Tibial nerve (tissue), 4 donors: ENCODE data around the gene NFIA. TPM values are rescaled to one million over a fixed set of nuclear protein-coding genes. Genes with fewer than 3 reads are reported as not detected.

Source experiments
- DNase-seq, 2 donors: peaks; one replicate each; pipeline ENCODE4 v3.0.0-alpha.2; 2019; ENCODE audit warnings: low spot score in 2 of 2
- H3K27ac ChIP-seq, 4 donors: fragments of 200-600 bp; sonication (generic) in 3 of 4; one replicate each; pipeline ENCODE4 v1.5.1; 2017 to 2019; ENCODE audit warnings: mild to moderate bottlenecking in 1 of 4
- H3K27me3 ChIP-seq, 2 donors: fragments of 200-600 bp; sonication (generic) in 1 of 2; one replicate each; pipeline versions ENCODE4 v1.5.1 to v1.6.0; 2017 to 2019
- H3K36me3 ChIP-seq, 3 donors: fragments of 200-600 bp; sonication (generic); one replicate each; pipeline ENCODE4 v1.5.1; 2018 to 2019
- H3K4me1 ChIP-seq, 4 donors: fragments of 200-600 bp; sonication (generic) in 3 of 4; one replicate each; pipeline ENCODE4 v1.5.1; 2017 to 2019
- H3K4me3 ChIP-seq, 4 donors: fragments of 200-600 bp; sonication (generic) in 3 of 4; one replicate each; pipeline ENCODE4 v1.5.1; 2017 to 2019; ENCODE audit warnings: mild to moderate bottlenecking in 1 of 4, moderate library complexity in 1 of 4
- H3K9me3 ChIP-seq, 4 donors: fragments of 200-600 bp; sonication (generic) in 3 of 4; one replicate each; pipeline ENCODE4 v1.5.1; 2017 to 2019
- EP300 ChIP-seq, 2 donors: sonication (generic); formaldehyde crosslinking; IDR thresholded peaks; one replicate each; pipeline ENCODE4 v1.6.1; 2017; ENCODE audit warnings: antibody characterized with exemption in 2 of 2, mild to moderate bottlenecking in 1 of 2
- POLR2A ChIP-seq, 2 donors: fragments of 450-650 bp; IDR thresholded peaks; one replicate each; pipeline ENCODE4 v1.6.1; 2017; ENCODE audit warnings: antibody characterized with exemption in 2 of 2, mild to moderate bottlenecking in 2 of 2, moderate library complexity in 2 of 2
- WGBS, 2 donors: methylation state at CpG; one replicate each; pipeline ENCODE4 v1.1.5; 2018; 5-methylcytosine and 5-hydroxymethylcytosine counted together
- total RNA-seq, 4 donors: library from RNA; depleted of rRNA; stranded (reverse); fragments of >200 nt; gene quantifications; one replicate each; pipeline ENCODE4 v1.1.0, GENCODE V29; 2016
- TF ChIP-seq, protein P1 (sequence below), 5 experiments: fragments of 200-600 bp in 3 of 5; fragments of 450-650 bp in 2 of 5; sonication (generic) in 3 of 5; IDR thresholded peaks; one replicate each; pipeline ENCODE4 v1.5.1; 2016 to 2019; ENCODE audit warnings: antibody characterized with exemption in 5 of 5, mild to moderate bottlenecking in 3 of 5, moderate library complexity in 2 of 5

The NFIA gene
- total RNA-seq, 4 donors from 2014 or later: 71.2 to 81.4 (median 75.7) TPM

DNA sequence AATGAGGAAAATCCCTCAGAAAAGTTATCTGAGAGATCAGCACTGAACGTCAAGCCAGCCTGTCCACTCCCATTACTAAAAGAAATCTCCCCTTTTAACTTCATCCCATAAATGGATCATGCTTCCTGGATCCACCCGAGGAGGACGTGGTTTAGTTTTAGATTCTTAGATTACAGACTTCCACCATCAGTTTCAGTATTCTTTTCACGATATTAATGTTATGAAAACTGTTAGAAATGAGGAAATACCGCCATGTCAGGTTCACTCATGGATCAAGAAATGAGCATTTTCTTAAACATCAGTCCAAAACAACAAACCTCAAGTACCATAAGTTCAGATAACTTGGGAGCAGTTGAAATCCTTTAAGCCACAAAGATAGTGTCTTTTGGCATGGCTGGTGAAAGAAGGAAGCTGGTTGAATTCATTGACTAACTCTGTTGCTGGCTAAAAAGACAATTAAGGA lies 49.8 kb downstream of the NFIA start:
- TF ChIP-seq, protein P1, sequence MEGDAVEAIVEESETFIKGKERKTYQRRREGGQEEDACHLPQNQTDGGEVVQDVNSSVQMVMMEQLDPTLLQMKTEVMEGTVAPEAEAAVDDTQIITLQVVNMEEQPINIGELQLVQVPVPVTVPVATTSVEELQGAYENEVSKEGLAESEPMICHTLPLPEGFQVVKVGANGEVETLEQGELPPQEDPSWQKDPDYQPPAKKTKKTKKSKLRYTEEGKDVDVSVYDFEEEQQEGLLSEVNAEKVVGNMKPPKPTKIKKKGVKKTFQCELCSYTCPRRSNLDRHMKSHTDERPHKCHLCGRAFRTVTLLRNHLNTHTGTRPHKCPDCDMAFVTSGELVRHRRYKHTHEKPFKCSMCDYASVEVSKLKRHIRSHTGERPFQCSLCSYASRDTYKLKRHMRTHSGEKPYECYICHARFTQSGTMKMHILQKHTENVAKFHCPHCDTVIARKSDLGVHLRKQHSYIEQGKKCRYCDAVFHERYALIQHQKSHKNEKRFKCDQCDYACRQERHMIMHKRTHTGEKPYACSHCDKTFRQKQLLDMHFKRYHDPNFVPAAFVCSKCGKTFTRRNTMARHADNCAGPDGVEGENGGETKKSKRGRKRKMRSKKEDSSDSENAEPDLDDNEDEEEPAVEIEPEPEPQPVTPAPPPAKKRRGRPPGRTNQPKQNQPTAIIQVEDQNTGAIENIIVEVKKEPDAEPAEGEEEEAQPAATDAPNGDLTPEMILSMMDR (IDR thresholded peaks at IDR 0.05): no peak
- TF ChIP-seq EP300 (IDR thresholded peaks at IDR 0.05): no peak
- TF ChIP-seq POLR2A (IDR thresholded peaks at IDR 0.05): no peak
- Histone ChIP-seq H3K4me1 (peaks cover 0 to 48% (median 17%) of the 10 kb centered on the region in 4 donors), H3K27ac (peak overlapping the region; percentile 52 to 83 (median 76)), H3K9me3 (no peaks in the 10 kb centered on the region), H3K27me3 (no peaks in the 10 kb centered on the region), H3K36me3 (no peaks in the 10 kb centered on the region), H3K4me3 (peak overlapping the region in 2 of 4 donors; percentile 9 to 23)
- WGBS, 2 donors: 24 to 27% methylated on average over 5 of the region's 5 CpGs
- DNase-seq: no peak

DNA sequence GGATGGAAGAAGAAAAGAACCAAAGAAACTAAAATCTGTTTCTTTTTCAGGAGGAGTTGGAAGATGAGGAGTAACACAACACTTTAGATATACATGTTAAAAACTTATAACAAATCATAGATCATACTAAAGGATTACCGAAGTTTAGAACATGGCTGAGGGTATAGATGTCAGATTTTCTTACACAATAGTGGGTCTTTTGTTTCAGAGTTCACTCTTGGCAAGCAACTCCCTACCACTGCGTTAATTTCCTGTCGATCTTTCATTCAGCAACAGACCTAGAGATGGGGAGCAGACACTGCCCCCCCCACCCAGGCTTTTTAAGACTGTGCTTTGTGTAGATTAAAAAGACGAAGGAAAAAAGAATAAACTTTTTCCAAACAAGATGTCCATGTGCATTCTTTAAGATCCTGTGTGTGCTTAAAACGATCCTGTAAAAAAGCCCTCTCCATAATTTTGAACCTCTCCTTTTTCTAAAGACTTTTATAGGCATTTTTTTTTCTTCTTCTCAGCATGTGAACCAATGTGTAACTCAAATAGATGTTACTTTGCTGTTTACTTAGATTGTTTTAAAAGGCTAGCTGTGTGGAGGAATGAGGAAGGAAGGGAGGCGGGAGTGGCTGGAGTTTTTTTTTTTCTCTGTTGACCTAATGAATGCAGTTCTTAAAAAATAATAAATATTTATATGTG lies 50.4 kb downstream of the NFIA start:
- H3K4me1 ChIP-seq: peaks cover 0 to 46% (median 17%) of the 10 kb centered on the region in 4 donors
- no peak for TF ChIP-seq POLR2A (IDR thresholded peaks at IDR 0.05)
- TF ChIP-seq, protein P1 (IDR thresholded peaks at IDR 0.05): no peak
- TF ChIP-seq EP300 (IDR thresholded peaks at IDR 0.05): no peak
- H3K36me3 ChIP-seq: no peaks in the 10 kb centered on the region
- H3K9me3 ChIP-seq: no peaks in the 10 kb centered on the region
- H3K27me3 ChIP-seq: no peaks in the 10 kb centered on the region
- no peak for DNase-seq
- 9 to 11% methylated on average over 6 of the region's 6 CpGs for WGBS, 2 donors
- H3K27ac ChIP-seq: peak overlapping the region; percentile 52 to 83 (median 76)
- peak overlapping the region in 2 of 4 donors; percentile 9 to 23 for H3K4me3 ChIP-seq

DNA sequence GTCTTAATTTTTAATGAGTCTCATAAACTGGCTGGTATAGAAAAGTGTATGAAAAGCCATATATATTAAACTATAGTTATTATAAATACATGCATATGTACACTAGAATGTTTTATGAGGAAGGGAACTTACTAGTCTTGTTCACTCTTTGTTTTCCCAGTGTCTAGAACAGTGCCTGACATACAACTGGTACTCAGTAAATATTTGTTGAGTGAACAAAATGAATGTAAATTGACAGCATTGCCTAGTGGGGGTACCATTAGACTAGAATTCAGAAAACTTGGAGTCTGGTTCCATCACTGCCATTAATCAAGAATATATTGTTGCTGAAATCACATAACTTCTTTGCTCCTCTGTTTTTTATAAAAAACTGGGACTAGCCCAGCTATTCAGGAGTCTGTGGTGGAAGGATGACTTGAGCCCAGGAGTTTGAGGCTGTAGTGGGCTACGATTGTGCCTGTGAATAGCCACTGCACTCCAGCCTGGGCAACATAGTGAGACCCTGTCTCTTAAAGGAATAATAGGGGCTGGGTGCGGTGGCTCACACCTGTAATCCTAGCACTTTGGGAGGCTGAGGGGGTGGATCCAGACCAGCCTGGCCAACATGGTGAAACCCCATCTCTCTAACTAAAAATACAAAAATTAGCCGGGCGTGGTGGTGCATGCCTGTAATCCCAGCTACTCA lies 51.1 kb downstream of the NFIA start:
- no peaks in the 10 kb centered on the region for H3K27me3 ChIP-seq
- no peak for TF ChIP-seq EP300 (IDR thresholded peaks at IDR 0.05)
- TF ChIP-seq POLR2A (IDR thresholded peaks at IDR 0.05): no peak
- TF ChIP-seq, protein P1 (IDR thresholded peaks at IDR 0.05): no peak
- no peak for DNase-seq
- H3K9me3 ChIP-seq: no peaks in the 10 kb centered on the region
- 78 to 91% methylated on average over 4 of the region's 4 CpGs for WGBS, 2 donors
- H3K4me3 ChIP-seq: no peak overlapping the region
- H3K36me3 ChIP-seq: no peaks in the 10 kb centered on the region
- H3K27ac ChIP-seq: peak overlapping the region in 3 of 4 donors; percentile 52 to 83 (median 81)
- peaks cover 0 to 45% (median 17%) of the 10 kb centered on the region in 4 donors for H3K4me1 ChIP-seq

DNA sequence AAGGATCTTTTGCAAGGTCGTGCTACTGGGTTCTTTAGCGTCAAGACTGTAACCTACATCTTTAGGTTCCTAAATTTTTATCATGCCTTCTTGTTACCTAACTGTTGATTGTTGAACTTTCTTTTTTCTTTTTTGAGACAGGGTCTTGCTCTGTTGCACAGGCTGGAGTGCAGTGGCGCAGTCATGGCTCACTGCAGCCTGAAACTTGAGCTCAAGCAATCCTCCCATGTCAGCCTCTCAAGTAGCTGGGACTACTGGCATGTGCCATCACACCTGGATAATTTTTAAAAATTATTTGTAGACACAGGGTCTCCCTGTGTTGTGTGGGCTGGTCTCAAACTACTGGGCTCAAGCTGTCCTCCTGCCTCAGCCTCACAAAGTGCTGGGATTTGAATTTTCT lies 52.9 kb downstream of the NFIA start:
- DNase-seq: no peak
- H3K27me3 ChIP-seq: no peaks in the 10 kb centered on the region
- 96 to 98% methylated on average over 3 of the region's 3 CpGs for WGBS, 2 donors
- no peak overlapping the region for H3K4me3 ChIP-seq
- no peak overlapping the region for H3K27ac ChIP-seq
- H3K36me3 ChIP-seq: no peaks in the 10 kb centered on the region
- no peaks in the 10 kb centered on the region for H3K9me3 ChIP-seq
- H3K4me1 ChIP-seq: peaks cover 0 to 62% (median 32%) of the 10 kb centered on the region in 4 donors
- TF ChIP-seq POLR2A (IDR thresholded peaks at IDR 0.05) (no peak), EP300 (IDR thresholded peaks at IDR 0.05) (no peak)
- TF ChIP-seq, protein P1 (IDR thresholded peaks at IDR 0.05): no peak

DNA sequence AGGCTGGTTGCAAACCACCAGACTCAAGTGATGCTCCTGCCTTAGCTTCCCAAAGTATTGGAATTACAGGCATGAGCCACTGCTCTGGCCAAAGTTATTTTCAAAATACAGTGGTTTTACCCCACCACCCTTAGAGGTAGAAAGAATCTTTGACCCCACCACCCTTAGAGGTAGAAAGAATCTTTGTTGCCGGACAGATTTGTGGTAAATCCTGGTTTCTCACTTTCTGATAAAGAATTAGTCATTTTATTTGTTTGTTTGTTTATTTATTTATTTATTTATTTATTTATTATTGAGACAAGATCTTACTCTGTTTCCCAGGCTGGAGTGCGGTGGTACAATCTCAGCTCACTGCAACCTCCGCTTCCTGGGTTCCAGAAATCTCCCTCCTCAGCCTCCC lies 55.9 kb downstream of the NFIA start:
- 97 to 98% methylated on average over 3 of the region's 3 CpGs for WGBS, 2 donors
- no peak for TF ChIP-seq EP300 (IDR thresholded peaks at IDR 0.05)
- H3K27ac ChIP-seq: no peak overlapping the region
- H3K36me3 ChIP-seq: no peaks in the 10 kb centered on the region
- DNase-seq: no peak
- H3K4me3 ChIP-seq: no peak overlapping the region
- peaks cover 0 to 71% (median 38%) of the 10 kb centered on the region in 4 donors for H3K4me1 ChIP-seq
- no peaks in the 10 kb centered on the region for H3K27me3 ChIP-seq
- no peaks in the 10 kb centered on the region for H3K9me3 ChIP-seq
